ENCODE measurements around the gene GAK. TPM values are rescaled to one million over a fixed set of nuclear protein-coding genes. Genes with fewer than 3 reads are reported as not detected.

The GAK gene
- polyA plus RNA-seq, 2 donors, result 82.3 to 147 TPM

GRCh38 chr4:970854-971520, 38.9 kb upstream of the GAK start:
- Histone ChIP-seq H3K9me3 (ENCODE audit: control insufficient read depth in 2 of 2, insufficient read depth in 1 of 2, low read depth in 1 of 2, low read length in 1 of 2) (no peaks in the 10 kb centered on the region), H3K4me1 (ENCODE audit: control insufficient read depth in 2 of 2, insufficient read depth in 2 of 2, low read length in 1 of 2) (peaks cover 11 to 29% of the 10 kb centered on the region in 2 donors), H3K36me3 (ENCODE audit: control insufficient read depth in 2 of 2, insufficient read depth in 2 of 2, low read length in 1 of 2) (peaks cover 0 to 16% of the 10 kb centered on the region in 2 donors), H3K27me3 (ENCODE audit: control insufficient read depth in 1 of 2, insufficient read depth in 2 of 2, low read length in 2 of 2) (no peaks in the 10 kb centered on the region), H3K4me3 (ENCODE audit: low read depth in 1 of 2, low read length in 2 of 2) (no peak overlapping the region), H3K27ac (ENCODE audit: low read depth in 2 of 2, low read length in 1 of 2) (no peak overlapping the region)
- WGBS, 2 donors, result 70 to 71% methylated on average over 17 of the region's 17 CpGs

GRCh38 chr4:970046-970745, 38.1 kb upstream of the GAK start:
- Histone ChIP-seq H3K4me1 (ENCODE audit: control insufficient read depth in 2 of 2, insufficient read depth in 2 of 2, low read length in 1 of 2) (peaks cover 11 to 29% of the 10 kb centered on the region in 2 donors), H3K9me3 (ENCODE audit: control insufficient read depth in 2 of 2, insufficient read depth in 1 of 2, low read depth in 1 of 2, low read length in 1 of 2) (no peaks in the 10 kb centered on the region), H3K4me3 (ENCODE audit: low read depth in 1 of 2, low read length in 2 of 2) (no peak overlapping the region), H3K27me3 (ENCODE audit: control insufficient read depth in 1 of 2, insufficient read depth in 2 of 2, low read length in 2 of 2) (no peaks in the 10 kb centered on the region), H3K36me3 (ENCODE audit: control insufficient read depth in 2 of 2, insufficient read depth in 2 of 2, low read length in 1 of 2) (peaks cover 0 to 24% of the 10 kb centered on the region in 2 donors), H3K27ac (ENCODE audit: low read depth in 2 of 2, low read length in 1 of 2) (no peak overlapping the region)
- 92 to 93% methylated on average over 25 of the region's 25 CpGs for WGBS, 2 donors

- WGBS, 2 donors, result 86 to 90% methylated on average over 23 of the region's 23 CpGs
- Histone ChIP-seq H3K9me3 (ENCODE audit: control insufficient read depth in 2 of 2, insufficient read depth in 1 of 2, low read depth in 1 of 2, low read length in 1 of 2) (no peaks in the 10 kb centered on the region), H3K27ac (ENCODE audit: low read depth in 2 of 2, low read length in 1 of 2) (no peak overlapping the region), H3K27me3 (ENCODE audit: control insufficient read depth in 1 of 2, insufficient read depth in 2 of 2, low read length in 2 of 2) (no peaks in the 10 kb centered on the region), H3K4me1 (ENCODE audit: control insufficient read depth in 2 of 2, insufficient read depth in 2 of 2, low read length in 1 of 2) (peaks cover 11 to 29% of the 10 kb centered on the region in 2 donors), H3K4me3 (ENCODE audit: low read depth in 1 of 2, low read length in 2 of 2) (no peak overlapping the region), H3K36me3 (ENCODE audit: control insufficient read depth in 2 of 2, insufficient read depth in 2 of 2, low read length in 1 of 2) (peaks cover 0 to 36% of the 10 kb centered on the region in 2 donors)
Measured at GRCh38 chr4:968621-969394, 36.7 kb upstream of the GAK start.

- Histone ChIP-seq H3K4me3 (ENCODE audit: low read depth in 1 of 2, low read length in 2 of 2) (no peak overlapping the region), H3K9me3 (ENCODE audit: control insufficient read depth in 2 of 2, insufficient read depth in 1 of 2, low read depth in 1 of 2, low read length in 1 of 2) (no peaks in the 10 kb centered on the region), H3K27me3 (ENCODE audit: control insufficient read depth in 1 of 2, insufficient read depth in 2 of 2, low read length in 2 of 2) (no peaks in the 10 kb centered on the region), H3K4me1 (ENCODE audit: control insufficient read depth in 2 of 2, insufficient read depth in 2 of 2, low read length in 1 of 2) (peaks cover 14 to 35% of the 10 kb centered on the region in 2 donors), H3K36me3 (ENCODE audit: control insufficient read depth in 2 of 2, insufficient read depth in 2 of 2, low read length in 1 of 2) (peaks cover 0 to 38% of the 10 kb centered on the region in 2 donors), H3K27ac (ENCODE audit: low read depth in 2 of 2, low read length in 1 of 2) (no peak overlapping the region)
- 54 to 56% methylated on average over 22 to 24 of the region's 24 CpGs for WGBS, 2 donors
Measured at GRCh38 chr4:968221-968620, 36.1 kb upstream of the GAK start.

GRCh38 chr4:967113-968104, 35.3 kb upstream of the GAK start:
- peaks cover 0 to 42% of the 10 kb centered on the region in 2 donors for H3K36me3 ChIP-seq (ENCODE audit: control insufficient read depth in 2 of 2, insufficient read depth in 2 of 2, low read length in 1 of 2)
- H3K27ac ChIP-seq (ENCODE audit: low read depth in 2 of 2, low read length in 1 of 2), result no peak overlapping the region
- no peaks in the 10 kb centered on the region for H3K27me3 ChIP-seq (ENCODE audit: control insufficient read depth in 1 of 2, insufficient read depth in 2 of 2, low read length in 2 of 2)
- WGBS, 2 donors, result 59% methylated on average over 63 to 76 of the region's 76 CpGs
- H3K4me1 ChIP-seq (ENCODE audit: control insufficient read depth in 2 of 2, insufficient read depth in 2 of 2, low read length in 1 of 2), result peaks cover 14 to 40% of the 10 kb centered on the region in 2 donors
- no peaks in the 10 kb centered on the region for H3K9me3 ChIP-seq (ENCODE audit: control insufficient read depth in 2 of 2, insufficient read depth in 1 of 2, low read depth in 1 of 2, low read length in 1 of 2)
- no peak overlapping the region for H3K4me3 ChIP-seq (ENCODE audit: low read depth in 1 of 2, low read length in 2 of 2)

GRCh38 chr4:966266-967112, 34.4 kb upstream of the GAK start:
- H3K27me3 ChIP-seq (ENCODE audit: control insufficient read depth in 1 of 2, insufficient read depth in 2 of 2, low read length in 2 of 2), result no peaks in the 10 kb centered on the region
- H3K4me3 ChIP-seq (ENCODE audit: low read depth in 1 of 2, low read length in 2 of 2), result no peak overlapping the region
- WGBS, 2 donors, result 87 to 88% methylated on average over 47 to 48 of the region's 48 CpGs
- peaks cover 0 to 46% of the 10 kb centered on the region in 2 donors for H3K36me3 ChIP-seq (ENCODE audit: control insufficient read depth in 2 of 2, insufficient read depth in 2 of 2, low read length in 1 of 2)
- H3K4me1 ChIP-seq (ENCODE audit: control insufficient read depth in 2 of 2, insufficient read depth in 2 of 2, low read length in 1 of 2), result peaks cover 11 to 39% of the 10 kb centered on the region in 2 donors
- no peak overlapping the region for H3K27ac ChIP-seq (ENCODE audit: low read depth in 2 of 2, low read length in 1 of 2)
- H3K9me3 ChIP-seq (ENCODE audit: control insufficient read depth in 2 of 2, insufficient read depth in 1 of 2, low read depth in 1 of 2, low read length in 1 of 2), result no peaks in the 10 kb centered on the region

GRCh38 chr4:965766-966134, 33.6 kb upstream of the GAK start:
- 91 to 93% methylated on average over 21 of the region's 21 CpGs for WGBS, 2 donors
- Histone ChIP-seq H3K36me3 (ENCODE audit: control insufficient read depth in 2 of 2, insufficient read depth in 2 of 2, low read length in 1 of 2) (peaks cover 0 to 47% of the 10 kb centered on the region in 2 donors), H3K27me3 (ENCODE audit: control insufficient read depth in 1 of 2, insufficient read depth in 2 of 2, low read length in 2 of 2) (no peaks in the 10 kb centered on the region), H3K27ac (ENCODE audit: low read depth in 2 of 2, low read length in 1 of 2) (no peak overlapping the region), H3K9me3 (ENCODE audit: control insufficient read depth in 2 of 2, insufficient read depth in 1 of 2, low read depth in 1 of 2, low read length in 1 of 2) (no peaks in the 10 kb centered on the region), H3K4me3 (ENCODE audit: low read depth in 1 of 2, low read length in 2 of 2) (no peak overlapping the region), H3K4me1 (ENCODE audit: control insufficient read depth in 2 of 2, insufficient read depth in 2 of 2, low read length in 1 of 2) (peaks cover 7 to 38% of the 10 kb centered on the region in 2 donors)

- 90 to 91% methylated on average over 25 to 26 of the region's 26 CpGs for WGBS, 2 donors
- no peak overlapping the region for H3K4me3 ChIP-seq (ENCODE audit: low read depth in 1 of 2, low read length in 2 of 2)
- H3K4me1 ChIP-seq (ENCODE audit: control insufficient read depth in 2 of 2, insufficient read depth in 2 of 2, low read length in 1 of 2), result peaks cover 7 to 37% of the 10 kb centered on the region in 2 donors
- no peaks in the 10 kb centered on the region for H3K9me3 ChIP-seq (ENCODE audit: control insufficient read depth in 2 of 2, insufficient read depth in 1 of 2, low read depth in 1 of 2, low read length in 1 of 2)
- peaks cover 0 to 49% of the 10 kb centered on the region in 2 donors for H3K36me3 ChIP-seq (ENCODE audit: control insufficient read depth in 2 of 2, insufficient read depth in 2 of 2, low read length in 1 of 2)
- no peak overlapping the region for H3K27ac ChIP-seq (ENCODE audit: low read depth in 2 of 2, low read length in 1 of 2)
- no peaks in the 10 kb centered on the region for H3K27me3 ChIP-seq (ENCODE audit: control insufficient read depth in 1 of 2, insufficient read depth in 2 of 2, low read length in 2 of 2)
Measured at GRCh38 chr4:965048-965765, 33.1 kb upstream of the GAK start.
